ENCODE data around the gene CTNNBIP1. TPM values are rescaled to one million over a fixed set of nuclear protein-coding genes. Genes with fewer than 3 reads are reported as not detected.

Gene CTNNBIP1
- total and polyA plus RNA-seq, 9 of the 15 experiments (the other 6 are each of a cell fraction or from before 2014, with no cell fraction given) = 0.65 to 29.2 (median 14.7) TPM

DNA sequence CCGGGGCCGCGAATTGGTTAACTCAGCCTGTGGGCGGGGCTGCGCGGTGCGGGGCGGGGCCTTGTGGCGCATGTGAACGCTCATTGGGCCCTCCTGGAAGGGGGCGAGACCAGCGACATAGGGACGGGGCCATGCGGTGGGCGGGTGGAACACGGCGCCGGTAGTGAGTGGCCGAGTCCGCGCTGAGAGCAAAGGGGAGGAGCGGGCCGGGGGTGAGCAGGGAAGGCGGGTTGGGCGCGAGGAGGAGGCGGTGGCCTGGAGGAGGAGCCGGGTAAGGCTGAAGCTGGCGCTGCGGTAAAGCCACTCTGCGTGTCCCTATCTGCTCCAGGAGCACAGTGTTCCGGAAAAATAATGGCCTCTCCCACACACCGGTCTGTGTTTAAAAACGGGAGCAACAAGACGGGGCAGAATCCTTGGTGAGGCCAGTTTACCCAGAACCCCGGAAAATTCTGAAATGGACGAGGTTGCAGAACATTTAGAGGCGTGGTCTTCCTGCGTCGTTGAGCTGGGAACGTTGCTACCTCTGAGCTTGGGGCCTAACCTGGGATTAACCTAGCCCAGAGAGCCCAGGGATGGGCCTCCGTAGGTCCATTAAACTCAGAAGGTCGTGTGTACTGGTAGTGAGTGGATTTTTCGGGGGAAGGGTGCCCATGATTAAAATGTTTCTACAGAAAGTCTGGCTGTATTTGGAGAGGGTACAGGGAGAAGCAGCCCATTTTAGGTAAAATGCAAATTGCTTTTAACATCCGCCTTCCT lies 532 bp upstream of the CTNNBIP1 start (continued):
- TF ChIP-seq HEY1 (CRISPR knock-in tag; IDR thresholded peaks at IDR 0.05; ENCODE audit: borderline replicate concordance) (no peak), ZNF764 (CRISPR knock-in tag; IDR thresholded peaks at IDR 0.05; ENCODE audit: low read depth) (no peak), TOE1 (IDR thresholded peaks at IDR 0.05; ENCODE audit: borderline replicate concordance) (peak; percentile 76; the same call in 1 of the 2 replicates), TOE1 (CRISPR knock-in tag; IDR thresholded peaks at IDR 0.05; ENCODE audit: borderline replicate concordance, low read depth) (no peak), MTA1 (IDR thresholded peaks at IDR 0.05; ENCODE audit: borderline replicate concordance) (peak; percentile 68; the same call in 1 of the 2 replicates), CREM (IDR thresholded peaks at IDR 0.05; ENCODE audit: low read depth) (peak; percentile 61; the same call in 1 of the 2 replicates), ZNF431 (CRISPR knock-in tag; IDR thresholded peaks at IDR 0.05) (no peak), ERF (CRISPR knock-in tag; IDR thresholded peaks at IDR 0.05) (peak; percentile 84; the same call in 1 of the 2 replicates), TAF1 (IDR thresholded peaks at IDR 0.05; ENCODE audit: control insufficient read depth, extremely low read depth, insufficient read depth, low read length, severe bottlenecking) (peak; percentile 70), TRIM28 (IDR thresholded peaks at IDR 0.05) (0 out of 2 replicates have a peak, but pooled peaks have one; percentile 43), FOXA1 (IDR thresholded peaks at IDR 0.05; ENCODE audit: borderline replicate concordance) (no peak), PML (IDR thresholded peaks at IDR 0.05; ENCODE audit: low read length) (peak; percentile 76), POLR2H (tag; IDR thresholded peaks at IDR 0.05; ENCODE audit: low read depth) (peak; percentile 92), SMAD3 (CRISPR knock-in tag; conservative IDR thresholded peaks at IDR 0.05) (0 out of 2 replicates have a peak, but pooled peaks have one; percentile 53), POU5F1 (IDR thresholded peaks at IDR 0.05; ENCODE audit: borderline replicate concordance, low read depth, low read length, partially characterized antibody) (no peak), HMGN3 (IDR thresholded peaks at IDR 0.05; ENCODE audit: borderline replicate concordance, extremely low read depth, insufficient read length, low read depth, low read length) (peak; percentile 75), NFIC (IDR thresholded peaks at IDR 0.05) (no peak), NFE2L1 (tag; IDR thresholded peaks at IDR 0.05; ENCODE audit: borderline replicate concordance, low read depth) (no peak), TEAD4 (IDR thresholded peaks at IDR 0.05; ENCODE audit: low read length) (peak; percentile 42; the same call in 1 of the 2 replicates), TEAD4 (CRISPR knock-in tag; IDR thresholded peaks at IDR 0.05; ENCODE audit: borderline replicate concordance) (no peak), MAFF (IDR thresholded peaks at IDR 0.05; ENCODE audit: low read length) (no peak)
- TF ChIP-seq, protein P1, sequence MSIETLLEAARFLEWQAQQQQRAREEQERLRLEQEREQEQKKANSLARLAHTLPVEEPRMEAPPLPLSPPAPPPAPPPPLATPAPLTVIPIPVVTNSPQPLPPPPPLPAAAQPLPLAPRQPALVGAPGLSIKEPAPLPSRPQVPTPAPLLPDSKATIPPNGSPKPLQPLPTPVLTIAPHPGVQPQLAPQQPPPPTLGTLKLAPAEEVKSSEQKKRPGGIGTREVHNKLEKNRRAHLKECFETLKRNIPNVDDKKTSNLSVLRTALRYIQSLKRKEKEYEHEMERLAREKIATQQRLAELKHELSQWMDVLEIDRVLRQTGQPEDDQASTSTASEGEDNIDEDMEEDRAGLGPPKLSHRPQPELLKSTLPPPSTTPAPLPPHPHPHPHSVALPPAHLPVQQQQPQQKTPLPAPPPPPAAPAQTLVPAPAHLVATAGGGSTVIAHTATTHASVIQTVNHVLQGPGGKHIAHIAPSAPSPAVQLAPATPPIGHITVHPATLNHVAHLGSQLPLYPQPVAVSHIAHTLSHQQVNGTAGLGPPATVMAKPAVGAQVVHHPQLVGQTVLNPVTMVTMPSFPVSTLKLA (conservative IDR thresholded peaks at IDR 0.05) = peak; percentile 68 to 81
- TF ChIP-seq, protein P2, sequence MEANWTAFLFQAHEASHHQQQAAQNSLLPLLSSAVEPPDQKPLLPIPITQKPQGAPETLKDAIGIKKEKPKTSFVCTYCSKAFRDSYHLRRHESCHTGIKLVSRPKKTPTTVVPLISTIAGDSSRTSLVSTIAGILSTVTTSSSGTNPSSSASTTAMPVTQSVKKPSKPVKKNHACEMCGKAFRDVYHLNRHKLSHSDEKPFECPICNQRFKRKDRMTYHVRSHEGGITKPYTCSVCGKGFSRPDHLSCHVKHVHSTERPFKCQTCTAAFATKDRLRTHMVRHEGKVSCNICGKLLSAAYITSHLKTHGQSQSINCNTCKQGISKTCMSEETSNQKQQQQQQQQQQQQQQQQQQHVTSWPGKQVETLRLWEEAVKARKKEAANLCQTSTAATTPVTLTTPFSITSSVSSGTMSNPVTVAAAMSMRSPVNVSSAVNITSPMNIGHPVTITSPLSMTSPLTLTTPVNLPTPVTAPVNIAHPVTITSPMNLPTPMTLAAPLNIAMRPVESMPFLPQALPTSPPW (CRISPR knock-in tag; IDR thresholded peaks at IDR 0.05) = peak; percentile 84; the same call in 1 of the 2 replicates
- TF ChIP-seq, protein P3, sequence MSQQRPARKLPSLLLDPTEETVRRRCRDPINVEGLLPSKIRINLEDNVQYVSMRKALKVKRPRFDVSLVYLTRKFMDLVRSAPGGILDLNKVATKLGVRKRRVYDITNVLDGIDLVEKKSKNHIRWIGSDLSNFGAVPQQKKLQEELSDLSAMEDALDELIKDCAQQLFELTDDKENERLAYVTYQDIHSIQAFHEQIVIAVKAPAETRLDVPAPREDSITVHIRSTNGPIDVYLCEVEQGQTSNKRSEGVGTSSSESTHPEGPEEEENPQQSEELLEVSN (IDR thresholded peaks at IDR 0.05; ENCODE audit: borderline replicate concordance in 1 of 2, extremely low read depth in 1 of 2, insufficient read depth in 1 of 2, insufficient read length in 1 of 2, low read depth in 1 of 2, low read length in 1 of 2, poor library complexity in 1 of 2, severe bottlenecking in 1 of 2) = peak in 1 of 2 experiments; percentile 5
